Ascending aorta (tissue), 2 donors: ENCODE results near the gene EPSTI1. TPM values are rescaled to one million over a fixed set of nuclear protein-coding genes. Genes with fewer than 3 reads are reported as not detected.

Experiments used
- DNase-seq, 2 donors: peaks; one replicate each; pipeline ENCODE4 v3.0.0-alpha.2; 2019; ENCODE audit warnings: low spot score in 2 of 2
- H3K27ac ChIP-seq, 2 donors: fragments of 200-600 bp; sonication (generic); one replicate each; pipeline ENCODE4 v1.5.1; 2016 to 2017; ENCODE audit warnings: mild to moderate bottlenecking in 1 of 2
- H3K27me3 ChIP-seq: fragments of 200-600 bp; sonication (generic); one replicate; pipeline ENCODE4 v1.5.1; 2017
- H3K36me3 ChIP-seq, 2 donors: fragments of 200-600 bp; sonication (generic); one replicate each; pipeline ENCODE4 v1.5.1; 2016
- H3K4me1 ChIP-seq, 2 donors: fragments of 200-600 bp; sonication (generic); one replicate each; pipeline ENCODE4 v1.5.1; 2016 to 2017; ENCODE audit warnings: mild to moderate bottlenecking in 1 of 2
- H3K4me3 ChIP-seq, 2 donors: fragments of 200-600 bp; sonication (generic); one replicate each; pipeline ENCODE4 v1.5.1; 2016 to 2017; ENCODE audit warnings: mild to moderate bottlenecking in 1 of 2
- H3K9me3 ChIP-seq, 2 donors: fragments of 200-600 bp; sonication (generic); one replicate each; pipeline ENCODE4 v1.5.1; 2016
- CTCF ChIP-seq, 3 experiments: fragments of 200-600 bp in 2 of 3; fragments of 450-650 bp in 1 of 3; sonication (generic) in 2 of 3; IDR thresholded peaks; one replicate each; pipeline ENCODE4 v1.5.1; 2016 to 2019; ENCODE audit warnings: antibody characterized with exemption in 3 of 3, mild to moderate bottlenecking in 1 of 3, moderate library complexity in 1 of 3
- intact Hi-C: fragments of 100-400 bp; cut with DNase I; formaldehyde crosslinking; loops from one replicate; pipeline ENCODE4 v1.15.1; 2023
- total RNA-seq: library from RNA; depleted of rRNA; stranded (reverse); fragments of >200 nt; gene quantifications from one replicate; pipeline ENCODE4 v1.1.0, GENCODE V29; 2016

Gene EPSTI1
- total RNA-seq, 1 donor from 2014 or later, result 3.2 TPM

DNA sequence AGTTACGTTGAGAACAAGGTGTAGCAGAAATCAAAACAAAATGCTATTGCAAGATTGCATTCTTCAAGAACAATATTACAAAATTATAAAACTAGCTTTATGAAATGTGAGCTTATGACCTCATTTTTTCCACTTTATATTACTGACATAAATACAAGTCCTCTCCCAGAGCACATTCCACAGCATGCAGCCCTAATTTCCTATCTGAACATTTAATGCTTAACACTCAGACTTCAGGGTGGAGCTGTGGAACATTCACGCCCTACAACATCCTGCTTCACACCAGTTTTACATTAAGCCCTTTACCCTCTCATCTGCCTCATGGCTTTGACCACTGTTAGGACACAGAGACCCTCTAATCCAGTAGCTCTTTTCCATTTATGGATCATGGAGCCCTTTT lies 65.5 kb downstream of the EPSTI1 start:
- H3K36me3 ChIP-seq, result no peaks in the 10 kb centered on the region
- no peak overlapping the region for H3K4me3 ChIP-seq
- H3K27me3 ChIP-seq, result no peaks in the 10 kb centered on the region
- H3K9me3 ChIP-seq, result no peaks in the 10 kb centered on the region
- TF ChIP-seq CTCF (IDR thresholded peaks at IDR 0.05), result no peak
- no peaks in the 10 kb centered on the region for H3K4me1 ChIP-seq
- intact Hi-C loops, result no loop called here
- DNase-seq, result no peak
- no peak overlapping the region for H3K27ac ChIP-seq

GRCh38 chr13:42926043-42926442 lies 66.0 kb downstream of the EPSTI1 start:
- intact Hi-C loops, result no loop called here
- H3K27ac ChIP-seq, result no peak overlapping the region
- no peaks in the 10 kb centered on the region for H3K9me3 ChIP-seq
- no peak for TF ChIP-seq CTCF (IDR thresholded peaks at IDR 0.05)
- DNase-seq, result no peak
- no peak overlapping the region for H3K4me3 ChIP-seq
- no peaks in the 10 kb centered on the region for H3K27me3 ChIP-seq
- H3K36me3 ChIP-seq, result no peaks in the 10 kb centered on the region
- no peaks in the 10 kb centered on the region for H3K4me1 ChIP-seq

DNA sequence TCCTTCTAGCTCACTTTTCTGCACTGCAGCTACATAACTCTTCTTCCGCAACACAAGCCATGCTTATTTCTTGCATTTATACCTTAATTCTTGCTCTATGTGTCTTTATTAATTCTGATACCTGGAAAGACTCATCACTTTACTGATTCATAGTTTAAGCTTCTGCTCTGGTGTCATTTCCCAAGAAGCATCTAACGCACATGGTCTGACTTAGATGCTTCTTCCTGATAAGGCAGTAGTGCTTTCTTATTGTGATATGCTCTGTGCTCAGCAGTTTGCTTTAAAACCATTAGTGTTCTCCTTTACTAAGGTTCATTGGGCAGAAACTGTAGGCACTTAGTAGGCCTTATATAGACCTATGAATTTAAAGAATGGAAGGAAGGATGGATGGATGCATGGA lies 66.4 kb downstream of the EPSTI1 start:
- no peak overlapping the region for H3K4me3 ChIP-seq
- no peak for TF ChIP-seq CTCF (IDR thresholded peaks at IDR 0.05)
- DNase-seq, result no peak
- H3K27me3 ChIP-seq, result no peaks in the 10 kb centered on the region
- H3K27ac ChIP-seq, result no peak overlapping the region
- no peaks in the 10 kb centered on the region for H3K4me1 ChIP-seq
- H3K9me3 ChIP-seq, result no peaks in the 10 kb centered on the region
- no peaks in the 10 kb centered on the region for H3K36me3 ChIP-seq
- intact Hi-C loops, result no loop called here

GRCh38 chr13:42924344-42924743 lies 67.7 kb downstream of the EPSTI1 start:
- no peaks in the 10 kb centered on the region for H3K4me1 ChIP-seq
- H3K4me3 ChIP-seq, result no peak overlapping the region
- no peaks in the 10 kb centered on the region for H3K27me3 ChIP-seq
- H3K9me3 ChIP-seq, result no peaks in the 10 kb centered on the region
- no peak overlapping the region for H3K27ac ChIP-seq
- intact Hi-C loops, result no loop called here
- DNase-seq, result no peak
- TF ChIP-seq CTCF (IDR thresholded peaks at IDR 0.05), result no peak
- no peaks in the 10 kb centered on the region for H3K36me3 ChIP-seq

DNA sequence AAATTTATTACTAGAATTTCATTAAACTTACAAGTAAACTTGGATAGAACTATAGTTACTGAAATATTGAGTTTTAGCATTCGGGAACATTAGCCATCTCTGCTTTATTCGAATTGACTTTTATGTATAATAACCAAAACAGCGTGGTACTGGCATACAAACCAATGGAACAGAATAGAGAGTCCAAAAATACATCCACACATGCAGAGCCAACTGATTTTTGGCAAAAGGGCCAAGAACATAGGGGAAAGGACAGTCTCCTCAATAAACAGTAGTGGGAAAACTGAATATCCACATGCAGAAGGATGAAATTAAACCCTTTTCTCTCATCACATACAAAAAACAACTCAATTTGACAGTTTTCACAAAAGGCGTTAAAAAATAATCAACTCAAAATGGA lies 84.3 kb downstream of the EPSTI1 start:
- TF ChIP-seq CTCF (IDR thresholded peaks at IDR 0.05), result no peak
- intact Hi-C loops, result no loop called here
- no peak overlapping the region for H3K4me3 ChIP-seq
- H3K9me3 ChIP-seq, result no peaks in the 10 kb centered on the region
- H3K36me3 ChIP-seq, result no peaks in the 10 kb centered on the region
- no peaks in the 10 kb centered on the region for H3K4me1 ChIP-seq
- H3K27me3 ChIP-seq, result no peaks in the 10 kb centered on the region
- H3K27ac ChIP-seq, result no peak overlapping the region
- no peak for DNase-seq

DNA sequence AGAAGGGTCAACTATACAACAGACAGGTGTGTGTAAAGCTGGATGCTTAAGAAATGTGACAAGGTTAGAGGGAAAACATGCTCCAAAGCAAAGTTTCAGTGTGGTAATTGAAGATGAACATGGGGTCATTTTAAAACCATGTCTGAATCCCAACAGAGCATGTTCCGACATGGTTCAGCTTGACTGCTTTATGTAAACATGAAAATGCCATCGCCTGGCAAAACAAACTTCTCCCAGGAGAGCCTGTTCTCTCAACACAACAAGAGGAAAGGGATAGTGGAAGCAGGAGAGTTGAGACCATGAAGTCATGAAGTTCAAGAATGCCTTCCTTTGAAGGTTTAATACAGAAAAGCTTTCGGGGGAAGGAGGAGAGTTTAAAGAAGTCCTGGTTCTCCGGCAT lies 85.8 kb downstream of the EPSTI1 start:
- TF ChIP-seq CTCF (IDR thresholded peaks at IDR 0.05), result no peak
- DNase-seq, result no peak
- Histone ChIP-seq H3K27ac (no peak overlapping the region), H3K4me3 (no peak overlapping the region), H3K9me3 (no peaks in the 10 kb centered on the region), H3K4me1 (no peaks in the 10 kb centered on the region), H3K27me3 (no peaks in the 10 kb centered on the region), H3K36me3 (no peaks in the 10 kb centered on the region)
- intact Hi-C loops, result no loop called here
